ENCODE results near the gene PRSS16. TPM values are rescaled to one million over a fixed set of nuclear protein-coding genes. Genes with fewer than 3 reads are reported as not detected.

Gene PRSS16
- total and polyA plus RNA-seq, 9 of the 15 experiments (the other 6 are each of a cell fraction or from before 2014, with no cell fraction given) = 4.5 to 21.3 (median 12.1) TPM

DNA sequence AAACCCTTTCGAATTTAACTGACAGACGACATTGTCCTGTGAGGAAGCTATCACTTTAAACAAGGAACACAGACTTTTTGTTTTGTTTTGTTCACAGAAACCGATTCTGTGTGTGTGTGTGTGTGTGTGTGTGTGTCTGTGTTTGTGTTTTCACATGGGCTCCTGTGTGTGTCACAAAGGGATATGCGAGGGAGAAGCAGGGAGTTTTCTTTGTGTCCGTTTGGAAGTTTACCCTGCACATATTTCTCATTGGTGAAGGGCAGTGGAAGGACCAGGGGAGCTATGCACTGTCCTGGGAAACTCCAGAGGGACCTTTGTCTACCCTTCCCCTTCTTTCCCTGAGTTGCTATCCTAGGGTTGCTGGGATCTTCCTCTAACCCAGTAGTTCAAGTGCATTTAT is 46.9 kb downstream of the PRSS16 start:
- FAIRE-seq = no peak
- Histone ChIP-seq H3K9me3 (replicated peaks; ENCODE audit: control insufficient read depth, insufficient read depth, low read depth, low read length) (no peaks in the 10 kb centered on the region), H3K36me3 (ENCODE audit: control insufficient read depth, insufficient read depth, low read length) (no peaks in the 10 kb centered on the region), H3K9ac (ENCODE audit: insufficient read depth in 1 of 2, low read depth in 2 of 2, low read length in 2 of 2) (peak overlapping the region in 1 of 2 experiments; percentile 1; a peak in 1 of 4 replicates), H4K20me1 (replicated peaks; ENCODE audit: control insufficient read depth, insufficient read depth, low read length) (no peaks in the 10 kb centered on the region), H3K4me1 (replicated peaks in 1 of 2; ENCODE audit: control insufficient read depth in 2 of 2, insufficient read depth in 2 of 2, low read length in 2 of 2) (peaks cover 4 to 16% of the 10 kb centered on the region in 2 experiments; a peak in 3 of 5 replicates), H2AFZ (ENCODE audit: low read depth, low read length) (peak overlapping the region; percentile 60; the same call in 1 of the 2 replicates), H3K9me1 (ENCODE audit: control insufficient read depth, insufficient read depth, low read length) (no peaks in the 10 kb centered on the region), H3K4me3 (no peak overlapping the region), H3K79me2 (ENCODE audit: control insufficient read depth, insufficient read depth, low read length) (no peaks in the 10 kb centered on the region), H3K27ac (ENCODE audit: extremely low read depth, low read depth, low read length) (no peak overlapping the region), H3K4me2 (ENCODE audit: insufficient read depth, low read length) (peak overlapping the region; percentile 91), H3K27me3 (ENCODE audit: control insufficient read depth in 2 of 2, insufficient read depth in 2 of 2, low read length in 2 of 2) (no peaks in the 10 kb centered on the region)
- no TSS peak for BruUV-seq (replicated peaks)
- no peak for ATAC-seq
- TF ChIP-seq FOXJ2 (tag; IDR thresholded peaks at IDR 0.05) = 0 out of 2 replicates have a peak, but pooled peaks have one; percentile 47
- TF ChIP-seq, protein P1, sequence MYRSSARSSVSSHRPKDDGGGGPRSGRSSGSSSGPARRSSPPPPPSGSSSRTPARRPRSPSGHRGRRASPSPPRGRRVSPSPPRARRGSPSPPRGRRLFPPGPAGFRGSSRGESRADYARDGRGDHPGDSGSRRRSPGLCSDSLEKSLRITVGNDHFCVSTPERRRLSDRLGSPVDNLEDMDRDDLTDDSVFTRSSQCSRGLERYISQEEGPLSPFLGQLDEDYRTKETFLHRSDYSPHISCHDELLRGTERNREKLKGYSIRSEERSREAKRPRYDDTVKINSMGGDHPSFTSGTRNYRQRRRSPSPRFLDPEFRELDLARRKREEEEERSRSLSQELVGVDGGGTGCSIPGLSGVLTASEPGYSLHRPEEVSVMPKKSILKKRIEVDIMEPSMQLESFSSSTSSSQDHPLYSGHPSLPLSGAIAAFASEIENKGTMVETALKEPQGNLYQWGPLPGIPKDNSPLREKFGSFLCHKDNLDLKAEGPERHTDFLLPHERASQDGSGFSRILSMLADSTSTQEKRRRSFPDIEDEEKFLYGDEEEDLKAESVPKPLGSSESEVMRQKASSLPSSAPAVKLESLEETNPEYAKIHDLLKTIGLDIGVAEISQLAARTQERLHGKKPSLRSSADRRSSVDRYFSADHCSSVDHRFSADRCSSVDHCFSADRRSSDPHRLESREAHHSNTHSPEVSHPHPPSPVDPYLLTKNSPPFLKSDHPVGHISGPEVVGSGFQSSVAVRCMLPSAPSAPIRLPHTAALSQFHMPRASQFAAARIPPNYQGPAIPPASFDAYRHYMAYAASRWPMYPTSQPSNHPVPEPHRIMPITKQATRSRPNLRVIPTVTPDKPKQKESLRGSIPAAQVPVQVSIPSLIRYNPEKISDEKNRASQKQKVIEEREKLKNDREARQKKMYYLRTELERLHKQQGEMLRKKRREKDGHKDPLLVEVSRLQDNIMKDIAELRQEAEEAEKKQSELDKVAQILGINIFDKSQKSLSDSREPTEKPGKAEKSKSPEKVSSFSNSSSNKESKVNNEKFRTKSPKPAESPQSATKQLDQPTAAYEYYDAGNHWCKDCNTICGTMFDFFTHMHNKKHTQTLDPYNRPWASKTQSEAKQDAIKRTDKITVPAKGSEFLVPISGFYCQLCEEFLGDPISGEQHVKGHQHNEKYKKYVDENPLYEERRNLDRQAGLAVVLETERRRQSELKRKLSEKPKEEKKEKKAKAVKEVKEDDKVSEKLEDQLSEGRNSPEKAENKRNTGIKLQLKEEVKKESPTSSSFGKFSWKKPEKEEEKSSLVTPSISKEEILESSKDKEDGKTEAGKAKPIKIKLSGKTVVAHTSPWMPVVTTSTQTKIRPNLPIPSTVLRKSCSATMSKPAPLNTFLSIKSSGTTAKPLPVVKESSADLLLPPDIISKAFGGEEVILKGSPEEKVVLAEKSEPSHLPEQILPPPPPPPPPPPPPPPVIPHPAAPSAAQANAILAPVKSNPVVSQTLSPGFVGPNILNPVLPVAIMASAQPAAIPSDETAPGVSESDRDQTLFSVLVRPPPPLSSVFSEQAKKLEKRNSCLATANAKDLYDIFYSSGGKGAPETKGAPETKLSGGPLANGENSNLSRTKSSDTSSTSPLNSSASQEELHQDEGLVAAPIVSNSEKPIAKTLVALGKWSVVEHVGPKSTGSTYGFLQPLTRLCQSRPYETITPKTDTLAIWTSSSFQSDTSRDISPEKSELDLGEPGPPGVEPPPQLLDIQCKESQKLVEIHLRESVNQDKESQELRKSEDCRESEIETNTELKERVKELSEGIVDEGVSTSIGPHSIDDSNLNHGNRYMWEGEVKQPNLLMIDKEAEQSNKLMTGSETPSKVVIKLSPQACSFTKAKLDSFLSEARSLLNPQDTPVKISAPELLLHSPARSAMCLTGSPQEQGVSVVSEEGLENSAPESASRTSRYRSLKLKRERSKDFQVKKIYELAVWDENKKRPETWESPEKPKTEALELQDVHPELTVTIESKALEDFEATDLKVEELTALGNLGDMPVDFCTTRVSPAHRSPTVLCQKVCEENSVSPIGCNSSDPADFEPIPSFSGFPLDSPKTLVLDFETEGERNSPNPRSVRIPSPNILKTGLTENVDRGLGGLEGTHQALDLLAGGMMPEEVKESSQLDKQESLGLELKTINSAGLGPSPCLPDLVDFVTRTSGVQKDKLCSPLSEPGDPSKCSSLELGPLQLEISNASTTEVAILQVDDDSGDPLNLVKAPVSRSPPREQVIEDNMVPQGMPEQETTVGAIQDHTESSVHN (IDR thresholded peaks at IDR 0.05; ENCODE audit: borderline replicate concordance in 1 of 2, low read depth in 1 of 2) = 0 out of 4 replicates have a peak, but pooled peaks of 1 of the 2 experiments have one; percentile 36
- peak; percentile 23; the same call in 1 of the 2 replicates for TF ChIP-seq SMARCE1 (IDR thresholded peaks at IDR 0.05)
- TF ChIP-seq, protein P2, sequence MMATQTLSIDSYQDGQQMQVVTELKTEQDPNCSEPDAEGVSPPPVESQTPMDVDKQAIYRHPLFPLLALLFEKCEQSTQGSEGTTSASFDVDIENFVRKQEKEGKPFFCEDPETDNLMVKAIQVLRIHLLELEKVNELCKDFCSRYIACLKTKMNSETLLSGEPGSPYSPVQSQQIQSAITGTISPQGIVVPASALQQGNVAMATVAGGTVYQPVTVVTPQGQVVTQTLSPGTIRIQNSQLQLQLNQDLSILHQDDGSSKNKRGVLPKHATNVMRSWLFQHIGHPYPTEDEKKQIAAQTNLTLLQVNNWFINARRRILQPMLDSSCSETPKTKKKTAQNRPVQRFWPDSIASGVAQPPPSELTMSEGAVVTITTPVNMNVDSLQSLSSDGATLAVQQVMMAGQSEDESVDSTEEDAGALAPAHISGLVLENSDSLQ (IDR thresholded peaks at IDR 0.05) = peak; percentile 38
- peak; percentile 27; the same call in 1 of the 2 replicates for TF ChIP-seq SMARCA5 (IDR thresholded peaks at IDR 0.05)
- TF ChIP-seq, protein P3, sequence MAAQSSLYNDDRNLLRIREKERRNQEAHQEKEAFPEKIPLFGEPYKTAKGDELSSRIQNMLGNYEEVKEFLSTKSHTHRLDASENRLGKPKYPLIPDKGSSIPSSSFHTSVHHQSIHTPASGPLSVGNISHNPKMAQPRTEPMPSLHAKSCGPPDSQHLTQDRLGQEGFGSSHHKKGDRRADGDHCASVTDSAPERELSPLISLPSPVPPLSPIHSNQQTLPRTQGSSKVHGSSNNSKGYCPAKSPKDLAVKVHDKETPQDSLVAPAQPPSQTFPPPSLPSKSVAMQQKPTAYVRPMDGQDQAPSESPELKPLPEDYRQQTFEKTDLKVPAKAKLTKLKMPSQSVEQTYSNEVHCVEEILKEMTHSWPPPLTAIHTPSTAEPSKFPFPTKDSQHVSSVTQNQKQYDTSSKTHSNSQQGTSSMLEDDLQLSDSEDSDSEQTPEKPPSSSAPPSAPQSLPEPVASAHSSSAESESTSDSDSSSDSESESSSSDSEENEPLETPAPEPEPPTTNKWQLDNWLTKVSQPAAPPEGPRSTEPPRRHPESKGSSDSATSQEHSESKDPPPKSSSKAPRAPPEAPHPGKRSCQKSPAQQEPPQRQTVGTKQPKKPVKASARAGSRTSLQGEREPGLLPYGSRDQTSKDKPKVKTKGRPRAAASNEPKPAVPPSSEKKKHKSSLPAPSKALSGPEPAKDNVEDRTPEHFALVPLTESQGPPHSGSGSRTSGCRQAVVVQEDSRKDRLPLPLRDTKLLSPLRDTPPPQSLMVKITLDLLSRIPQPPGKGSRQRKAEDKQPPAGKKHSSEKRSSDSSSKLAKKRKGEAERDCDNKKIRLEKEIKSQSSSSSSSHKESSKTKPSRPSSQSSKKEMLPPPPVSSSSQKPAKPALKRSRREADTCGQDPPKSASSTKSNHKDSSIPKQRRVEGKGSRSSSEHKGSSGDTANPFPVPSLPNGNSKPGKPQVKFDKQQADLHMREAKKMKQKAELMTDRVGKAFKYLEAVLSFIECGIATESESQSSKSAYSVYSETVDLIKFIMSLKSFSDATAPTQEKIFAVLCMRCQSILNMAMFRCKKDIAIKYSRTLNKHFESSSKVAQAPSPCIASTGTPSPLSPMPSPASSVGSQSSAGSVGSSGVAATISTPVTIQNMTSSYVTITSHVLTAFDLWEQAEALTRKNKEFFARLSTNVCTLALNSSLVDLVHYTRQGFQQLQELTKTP (IDR thresholded peaks at IDR 0.05; ENCODE audit: low read depth in 1 of 2, partially characterized antibody in 2 of 2) = peak in 1 of 2 experiments; percentile 16
- TF ChIP-seq NFRKB (IDR thresholded peaks at IDR 0.05; ENCODE audit: low read depth) = no peak
- TF ChIP-seq BRD9 (IDR thresholded peaks at IDR 0.05; ENCODE audit: low read depth, partially characterized antibody) = no peak
- intact Hi-C loops (cut with micrococcal nuclease) (loop anchor here (2.0 to 10.0 kb wide), 5 partner anchors 14 to 390 kb away; partner anchors contain the start of gene ZNF184), in situ Hi-C loops (cut with MboI) (no loop called here)
- ChIA-PET CTCF (ENCODE audit: low intra/inter-chr PET ratio) (no interaction called here), POLR2A (interaction anchor here (0.6 to 2.4 kb wide), 10 partner anchors 10 to 1456 kb away, joined by 3 to 13 read pairs (median 3); partner anchors contain the start of gene ZNF391)
- WGBS (ENCODE audit: insufficient coverage, low coverage, missing lambda C conversion rate) = 19% methylated on average over 5 of the region's 5 CpGs
- DNase-seq (ENCODE audit: extremely low read depth in 1 of 4, low spot score in 3 of 4) = peak in 1 of 4 experiments; percentile 36

Data from K562 (cell line).